ENCODE measurements around the gene SBF1.

DNA sequence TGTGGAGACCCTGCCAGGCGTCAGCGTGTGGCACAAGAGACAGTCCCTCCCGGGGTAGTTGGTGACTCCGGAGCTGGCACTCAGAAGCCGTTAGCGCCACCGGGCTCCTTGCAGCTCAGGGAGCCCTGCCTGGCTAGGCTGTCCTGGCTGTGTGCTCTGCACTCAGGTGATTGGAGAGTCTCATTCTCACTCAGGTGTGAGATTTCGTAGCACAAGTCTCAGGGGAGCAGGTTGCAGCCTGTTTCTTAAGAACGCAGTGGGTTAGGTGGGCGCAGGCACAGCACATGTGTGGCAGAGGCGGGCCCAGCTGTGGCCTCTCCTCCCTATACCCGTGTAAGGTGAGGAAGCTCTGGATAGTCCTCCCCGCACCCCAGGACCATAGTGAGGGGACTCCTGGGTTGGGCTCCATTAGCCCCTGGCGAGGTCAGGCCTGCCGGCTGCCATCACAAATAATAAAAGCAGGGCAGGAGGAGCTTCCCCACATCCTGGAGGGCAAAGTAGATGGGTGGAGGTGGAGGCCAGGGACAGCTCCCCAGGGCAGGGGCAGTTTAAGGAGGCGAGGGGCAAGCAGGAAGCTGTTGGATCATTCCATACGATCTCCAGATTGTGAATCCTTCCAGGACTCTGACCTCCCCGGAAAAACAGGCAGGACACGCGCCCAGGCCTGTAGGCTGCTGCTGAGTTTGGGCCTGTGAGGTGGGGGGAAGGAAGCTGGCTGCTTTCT, 39.4 kb downstream of the SBF1 start:
- TF ChIP-seq, protein P1, sequence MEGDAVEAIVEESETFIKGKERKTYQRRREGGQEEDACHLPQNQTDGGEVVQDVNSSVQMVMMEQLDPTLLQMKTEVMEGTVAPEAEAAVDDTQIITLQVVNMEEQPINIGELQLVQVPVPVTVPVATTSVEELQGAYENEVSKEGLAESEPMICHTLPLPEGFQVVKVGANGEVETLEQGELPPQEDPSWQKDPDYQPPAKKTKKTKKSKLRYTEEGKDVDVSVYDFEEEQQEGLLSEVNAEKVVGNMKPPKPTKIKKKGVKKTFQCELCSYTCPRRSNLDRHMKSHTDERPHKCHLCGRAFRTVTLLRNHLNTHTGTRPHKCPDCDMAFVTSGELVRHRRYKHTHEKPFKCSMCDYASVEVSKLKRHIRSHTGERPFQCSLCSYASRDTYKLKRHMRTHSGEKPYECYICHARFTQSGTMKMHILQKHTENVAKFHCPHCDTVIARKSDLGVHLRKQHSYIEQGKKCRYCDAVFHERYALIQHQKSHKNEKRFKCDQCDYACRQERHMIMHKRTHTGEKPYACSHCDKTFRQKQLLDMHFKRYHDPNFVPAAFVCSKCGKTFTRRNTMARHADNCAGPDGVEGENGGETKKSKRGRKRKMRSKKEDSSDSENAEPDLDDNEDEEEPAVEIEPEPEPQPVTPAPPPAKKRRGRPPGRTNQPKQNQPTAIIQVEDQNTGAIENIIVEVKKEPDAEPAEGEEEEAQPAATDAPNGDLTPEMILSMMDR (IDR thresholded peaks at IDR 0.05), result no peak
- no peak for TF ChIP-seq POLR2AphosphoS5 (IDR thresholded peaks at IDR 0.05; ENCODE audit: insufficient read depth in 1 of 2, low read depth in 1 of 2)

Data from vagina (tissue), 2 donors.